GM12878 (cell line): ENCODE measurements around the gene PTEN. TPM values are rescaled to one million over a fixed set of nuclear protein-coding genes. Genes with fewer than 3 reads are reported as not detected.
"Not testable (repeated sequence)": the region's sequence is repeated elsewhere in the genome, so short reads cannot be mapped to it uniquely, and the experiment has no call there.

Source experiments
- ATAC-seq: fragments of 200-7000 bp; cut with Tn5 transposase; 3 replicates; pipeline ENCODE4 v1.9.1; 2020; ENCODE audit warnings: mild to moderate bottlenecking, moderate library complexity
- BruUV-seq: library from RNA; stranded (reverse); fragments of 400-500 nt; replicated peaks from 2 replicates; lab custom pipeline; 2021; lab: Mats Ljungman, UMichigan
- CTCF ChIA-PET: fragments of 300-600 bp; sonication (Branson Sonifier 250); formaldehyde crosslinking; extraction: SDS; loops from one replicate; lab custom pipeline; 2021; ENCODE audit warnings: inconsistent platforms; lab: Yijun Ruan, JAX
- POLR2A ChIA-PET: fragments of 350-600 bp; formaldehyde crosslinking; extraction: SDS; loops from one replicate; lab custom pipeline; 2021; ENCODE audit warnings: inconsistent platforms; lab: Charles Lee
- RAD21 ChIA-PET: fragments of 300-600 bp; sonication (Branson Sonifier 250); formaldehyde crosslinking; loops from one replicate; lab custom pipeline; 2023; ENCODE audit warnings: antibody characterized with exemption; ENCODE audit not compliant: unreplicated experiment; lab: Charles Lee
- SMC1A ChIA-PET: fragments of 300-600 bp; sonication (Branson Sonifier 250); formaldehyde crosslinking; loops from one replicate; lab custom pipeline; 2023; ENCODE audit not compliant: unreplicated experiment, uncharacterized antibody; lab: Charles Lee
- DNase-seq: peaks from one replicate; pipeline ENCODE4 v3.0.0-alpha.2; 2011; ENCODE audit warnings: low read depth, low spot score
- FAIRE-seq: peaks from 3 replicates; lab custom pipeline; 2011; peaks lifted over from hg19 to GRCh38; lab: Jason Lieb, UNC
- H2AFZ ChIP-seq: 2 replicates; pipeline ENCODE4 v1.6.0; 2011; ENCODE audit warnings: low read depth, low read length, control low read depth; ENCODE audit not compliant: control insufficient read depth
- H3K27ac ChIP-seq: 2 replicates; pipeline ENCODE4 v1.5.1; 2011; ENCODE audit warnings: control low read depth; ENCODE audit not compliant: control insufficient read depth, insufficient read depth
- H3K27me3 ChIP-seq, 2 experiments: replicated peaks in 1 of 2; 2 replicates each; pipeline versions ENCODE4 v1.6.0 to v1.6.1; 2011; ENCODE audit warnings: low read length in 1 of 2; ENCODE audit not compliant: control insufficient read depth in 2 of 2, insufficient read depth in 2 of 2
- H3K36me3 ChIP-seq, 2 experiments: 2 replicates each; pipeline ENCODE4 v1.5.1; 2011; ENCODE audit warnings: low read length in 1 of 2; ENCODE audit not compliant: control insufficient read depth in 2 of 2, insufficient read depth in 2 of 2
- H3K4me1 ChIP-seq: 2 replicates; pipeline ENCODE4 v1.6.1; 2011; ENCODE audit warnings: mild to moderate bottlenecking, low read length, moderate library complexity, mixed read lengths; ENCODE audit not compliant: control insufficient read depth, insufficient read depth
- H3K4me2 ChIP-seq: 2 replicates; pipeline ENCODE4 v1.6.0; 2011; ENCODE audit warnings: control low read depth; ENCODE audit not compliant: control insufficient read depth, insufficient read depth
- H3K4me3 ChIP-seq: fragments of 200-600 bp; sonication (generic); 2 replicates; pipeline ENCODE4 v1.5.1; 2016
- H3K79me2 ChIP-seq: 2 replicates; pipeline ENCODE4 v1.6.0; 2011; ENCODE audit warnings: low read length; ENCODE audit not compliant: control insufficient read depth, insufficient read depth
- H3K9ac ChIP-seq: 2 replicates; pipeline ENCODE4 v1.8.0; 2011; ENCODE audit warnings: low read length, control low read depth, mixed read lengths; ENCODE audit not compliant: control insufficient read depth, insufficient read depth
- H3K9me3 ChIP-seq: replicated peaks from 3 replicates; pipeline ENCODE4 v1.5.1; 2011; ENCODE audit warnings: mild to moderate bottlenecking, low read length; ENCODE audit not compliant: control insufficient read depth, insufficient read depth
- H4K20me1 ChIP-seq: 2 replicates; pipeline ENCODE4 v1.6.0; 2011; ENCODE audit not compliant: control insufficient read depth, insufficient read depth
- BCL3 ChIP-seq: IDR thresholded peaks from 2 replicates; pipeline ENCODE4 v1.6.1; 2011; ENCODE audit warnings: borderline replicate concordance, low read depth, mild to moderate bottlenecking, moderate library complexity, low read length; ENCODE audit not compliant: insufficient read depth, poor library complexity, severe bottlenecking
- CREB1 ChIP-seq: IDR thresholded peaks from 2 replicates; pipeline ENCODE4 v1.6.1; 2012; ENCODE audit warnings: low read depth, mild to moderate bottlenecking, inconsistent platforms
- EGR1 ChIP-seq, 2 experiments: IDR thresholded peaks; 1 replicate in 1 of 2; 2 replicates in 1 of 2; pipeline ENCODE4 v1.6.1; 2011 to 2012; ENCODE audit warnings: low read depth in 2 of 2, low read length in 2 of 2, borderline replicate concordance in 1 of 2, mild to moderate bottlenecking in 1 of 2, moderate library complexity in 1 of 2
- FOXK2 ChIP-seq: fragments of 450-650 bp; IDR thresholded peaks from 2 replicates; pipeline ENCODE4 v1.6.1; 2017; ENCODE audit warnings: mild to moderate bottlenecking, moderate library complexity
- KDM1A ChIP-seq: fragments of 200-600 bp; sonication (generic); IDR thresholded peaks from 2 replicates; pipeline ENCODE4 v1.6.1; 2016; ENCODE audit warnings: borderline replicate concordance
- PAX8 ChIP-seq: fragments of 450-650 bp; IDR thresholded peaks from 2 replicates; pipeline ENCODE4 v1.6.1; 2017; ENCODE audit warnings: mild to moderate bottlenecking, moderate library complexity
- SP1 ChIP-seq: IDR thresholded peaks from one replicate; pipeline ENCODE4 v1.6.1; 2011; ENCODE audit warnings: low read depth, low read length
- TCF7 ChIP-seq: IDR thresholded peaks from 2 replicates; pipeline ENCODE4 v1.6.1; 2014; ENCODE audit warnings: antibody characterized with exemption, borderline replicate concordance
- YY1 ChIP-seq: IDR thresholded peaks from 2 replicates; pipeline ENCODE4 v1.6.1; 2011; ENCODE audit warnings: low read depth, mild to moderate bottlenecking, low read length
- ZNF274 ChIP-seq: IDR thresholded peaks from one replicate; pipeline ENCODE4 v1.8.0; 2011; ENCODE audit not compliant: insufficient read length, insufficient read depth
- WGBS: methylation state at CpG from one replicate; pipeline ENCODE4 v1.1.6; 2016; ENCODE audit warnings: low lambda C conversion rate; ENCODE audit not compliant: insufficient replicate concordance, insufficient coverage; ENCODE audit errors: missing lambda C conversion rate; 5-methylcytosine and 5-hydroxymethylcytosine counted together
- in situ Hi-C: fragments of 300-500 bp; cut with MboI; formaldehyde crosslinking; loops from 9 replicates; pipeline ENCODE4 v1.14.3; 2018; ENCODE audit warnings: mixed read lengths
- intact Hi-C: fragments of 100-400 bp; cut with micrococcal nuclease; formaldehyde crosslinking; loops from one replicate; pipeline ENCODE4 v1.14.2; 2022; ENCODE audit not compliant: unreplicated experiment
- polyA plus RNA-seq, 11 experiments: library from polyadenylated mRNA; depleted of rRNA in 4 of 11; unstranded in 6 of 11; stranded (reverse) in 5 of 11; fragments of >200 nt; fragmentation: Nextera tagmentation in 4 of 11; fragmentation: Illumina TruSeq in 1 of 11; extraction: Ambion mirVana in 4 of 11; extraction: Trizol in 1 of 11; gene quantifications; 1 replicate in 1 of 11; 2 replicates in 10 of 11; pipeline versions ENCODE4 v1.2.1 to v1.2.3, GENCODE V29; 2011 to 2016; ENCODE audit warnings: inconsistent platforms in 2 of 11, missing spikeins in 2 of 11, low read depth in 1 of 11
- total RNA-seq, 4 experiments: library from RNA; depleted of rRNA in 3 of 4; stranded (reverse); fragments of >200 nt in 3 of 4; fragmentation: Illumina TruSeq in 1 of 4; extraction: Trizol in 1 of 4; gene quantifications; 2 replicates each; pipeline versions ENCODE4 v1.2.1 to v1.2.3, GENCODE V29; 2013 to 2021
- TF ChIP-seq, protein P1 (sequence below): IDR thresholded peaks from 2 replicates; pipeline ENCODE4 v1.6.1; 2012; ENCODE audit warnings: low read depth, low read length, improper control_type of control experiment

The PTEN gene
- total and polyA plus RNA-seq, 10 of the 15 experiments (the other 5 are each of a cell fraction or from before 2014, with no cell fraction given): 26.1 to 175 (median 58.1) TPM

GRCh38 chr10:87827681-87828080 is 35.7 kb upstream of the PTEN start:
- ATAC-seq (no peak), DNase-seq (no peak), FAIRE-seq (no peak)
- no peaks in the 10 kb centered on the region for H3K27me3 ChIP-seq
- H3K9ac ChIP-seq: no peak overlapping the region
- ChIA-PET CTCF (interaction anchor here (1.1 to 1.2 kb wide), 2 partner anchors 14 to 24 kb away, joined by 3 to 4 read pairs; no protein-coding TSS in a partner anchor), RAD21 (interaction anchor here (2.3 kb wide), 1 partner anchor 9 kb away, joined by 10 read pairs; the partner anchor contains the start of gene ATAD1), POLR2A (interaction anchor here (1.3 kb wide), 1 partner anchor 10 kb away, joined by 5 read pairs; the partner anchor contains the start of gene ATAD1), SMC1A (interaction anchor here (1.1 to 3.9 kb wide), 4 partner anchors 8 to 37 kb away, joined by 4 to 21 read pairs (median 8); partner anchors contain the start of gene ATAD1)
- intact Hi-C loops: no loop called here
- in situ Hi-C loops: no loop called here
- no peaks in the 10 kb centered on the region for H3K79me2 ChIP-seq
- no peak overlapping the region for H3K4me3 ChIP-seq
- H3K9me3 ChIP-seq: no peaks in the 10 kb centered on the region; the same call in 2 of the 3 replicates
- H3K4me2 ChIP-seq: no peak overlapping the region
- H4K20me1 ChIP-seq: no peaks in the 10 kb centered on the region
- TF ChIP-seq CREB1 (no peak), TCF7 (no peak), KDM1A (no peak), FOXK2 (no peak), SP1 (no peak), PAX8 (no peak), YY1 (no peak), ZNF274 (no peak), EGR1 (IDR thresholded peaks at IDR 0.05; ENCODE audit: borderline replicate concordance in 1 of 2, low read depth in 2 of 2, low read length in 2 of 2) (no peak), BCL3 (no peak)
- TF ChIP-seq, protein P1, sequence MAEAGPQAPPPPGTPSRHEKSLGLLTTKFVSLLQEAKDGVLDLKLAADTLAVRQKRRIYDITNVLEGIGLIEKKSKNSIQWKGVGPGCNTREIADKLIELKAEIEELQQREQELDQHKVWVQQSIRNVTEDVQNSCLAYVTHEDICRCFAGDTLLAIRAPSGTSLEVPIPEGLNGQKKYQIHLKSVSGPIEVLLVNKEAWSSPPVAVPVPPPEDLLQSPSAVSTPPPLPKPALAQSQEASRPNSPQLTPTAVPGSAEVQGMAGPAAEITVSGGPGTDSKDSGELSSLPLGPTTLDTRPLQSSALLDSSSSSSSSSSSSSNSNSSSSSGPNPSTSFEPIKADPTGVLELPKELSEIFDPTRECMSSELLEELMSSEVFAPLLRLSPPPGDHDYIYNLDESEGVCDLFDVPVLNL: no peak
- H3K36me3 ChIP-seq: no peaks in the 10 kb centered on the region
- WGBS: 67% methylated on average over 2 of the region's 2 CpGs
- H2AFZ ChIP-seq: no peak overlapping the region
- no peaks in the 10 kb centered on the region for H3K4me1 ChIP-seq
- no peak overlapping the region for H3K27ac ChIP-seq
- BruUV-seq: no TSS peak

DNA sequence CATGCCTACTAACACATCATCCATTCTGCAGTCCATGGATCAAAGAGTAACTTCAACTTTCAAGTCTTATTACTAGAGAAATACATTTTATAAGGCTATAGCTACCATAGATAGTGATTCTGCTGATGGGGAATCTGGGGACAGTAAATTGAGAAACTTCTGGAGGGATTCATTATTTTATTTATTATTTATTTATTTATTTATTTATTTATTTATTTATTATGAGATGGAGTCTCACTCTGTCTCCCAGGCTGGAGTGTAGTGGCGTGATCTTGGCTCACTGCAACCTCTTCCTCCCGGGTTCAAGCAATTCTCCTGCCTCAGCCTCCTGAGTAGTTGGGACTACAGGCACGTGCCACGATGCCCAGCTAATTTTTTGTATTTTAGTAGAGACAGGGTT is 34.4 kb upstream of the PTEN start:
- in situ Hi-C loops, H3K4me2 ChIP-seq, ATAC-seq, H3K79me2 ChIP-seq, intact Hi-C loops, DNase-seq, H3K27ac ChIP-seq, H3K9me3 ChIP-seq, H3K36me3 ChIP-seq, BruUV-seq, H2AFZ ChIP-seq, H3K27me3 ChIP-seq, H3K4me3 ChIP-seq, H3K4me1 ChIP-seq, H3K9ac ChIP-seq, H4K20me1 ChIP-seq, FAIRE-seq: not testable (repeated sequence)
- ChIA-PET CTCF (interaction anchor here (1.0 to 1.3 kb wide), 2 partner anchors 9 to 11 kb away, joined by 3 to 7 read pairs; partner anchors contain the start of gene ATAD1), RAD21 (interaction anchor here (2.3 kb wide), 1 partner anchor 11 kb away, joined by 10 read pairs; the partner anchor contains the start of gene ATAD1), SMC1A (interaction anchor here (1.7 to 3.9 kb wide), 4 partner anchors 10 to 38 kb away, joined by 4 to 21 read pairs (median 9); partner anchors contain the start of gene ATAD1), POLR2A (interaction anchor here (0.6 to 1.7 kb wide), 2 partner anchors 10 to 152 kb away, joined by 4 read pairs; no protein-coding TSS in a partner anchor)
- WGBS: 99% methylated on average over 4 of the region's 4 CpGs
